Measurements from ENCODE around the gene SPATA21.
A peak's percentile ranks its signal among the peaks of the same experiment; 100 is the strongest.

SPATA21 gene

DNA sequence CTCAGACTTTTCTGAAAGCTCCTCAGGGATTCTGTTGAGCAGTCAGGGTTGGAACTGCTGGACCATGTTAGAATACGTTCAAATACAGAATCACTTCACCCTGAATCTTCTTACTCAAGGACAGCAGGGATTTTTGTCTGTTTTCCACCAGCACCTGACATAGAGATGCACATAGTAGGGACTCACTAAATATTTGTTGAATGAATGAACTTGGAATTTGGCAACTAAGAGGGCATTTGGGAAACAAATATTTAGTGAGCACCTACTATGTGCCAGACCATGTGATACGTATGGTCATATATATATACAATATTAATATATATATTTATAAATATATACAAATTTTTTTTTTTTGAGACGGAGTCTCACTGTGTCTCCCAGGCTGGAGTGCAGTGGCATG is 80.4 kb downstream of the SPATA21 start:
- no peak for DNase-seq (ENCODE audit: low read depth)
- TF ChIP-seq, protein P1, sequence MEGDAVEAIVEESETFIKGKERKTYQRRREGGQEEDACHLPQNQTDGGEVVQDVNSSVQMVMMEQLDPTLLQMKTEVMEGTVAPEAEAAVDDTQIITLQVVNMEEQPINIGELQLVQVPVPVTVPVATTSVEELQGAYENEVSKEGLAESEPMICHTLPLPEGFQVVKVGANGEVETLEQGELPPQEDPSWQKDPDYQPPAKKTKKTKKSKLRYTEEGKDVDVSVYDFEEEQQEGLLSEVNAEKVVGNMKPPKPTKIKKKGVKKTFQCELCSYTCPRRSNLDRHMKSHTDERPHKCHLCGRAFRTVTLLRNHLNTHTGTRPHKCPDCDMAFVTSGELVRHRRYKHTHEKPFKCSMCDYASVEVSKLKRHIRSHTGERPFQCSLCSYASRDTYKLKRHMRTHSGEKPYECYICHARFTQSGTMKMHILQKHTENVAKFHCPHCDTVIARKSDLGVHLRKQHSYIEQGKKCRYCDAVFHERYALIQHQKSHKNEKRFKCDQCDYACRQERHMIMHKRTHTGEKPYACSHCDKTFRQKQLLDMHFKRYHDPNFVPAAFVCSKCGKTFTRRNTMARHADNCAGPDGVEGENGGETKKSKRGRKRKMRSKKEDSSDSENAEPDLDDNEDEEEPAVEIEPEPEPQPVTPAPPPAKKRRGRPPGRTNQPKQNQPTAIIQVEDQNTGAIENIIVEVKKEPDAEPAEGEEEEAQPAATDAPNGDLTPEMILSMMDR (conservative IDR thresholded peaks at IDR 0.05; ENCODE audit: control insufficient read depth, insufficient read depth, low read depth, low read length): no peak
- no peak overlapping the region for H3K4me3 ChIP-seq (ENCODE audit: control insufficient read depth, low read depth, low read length)

DNA sequence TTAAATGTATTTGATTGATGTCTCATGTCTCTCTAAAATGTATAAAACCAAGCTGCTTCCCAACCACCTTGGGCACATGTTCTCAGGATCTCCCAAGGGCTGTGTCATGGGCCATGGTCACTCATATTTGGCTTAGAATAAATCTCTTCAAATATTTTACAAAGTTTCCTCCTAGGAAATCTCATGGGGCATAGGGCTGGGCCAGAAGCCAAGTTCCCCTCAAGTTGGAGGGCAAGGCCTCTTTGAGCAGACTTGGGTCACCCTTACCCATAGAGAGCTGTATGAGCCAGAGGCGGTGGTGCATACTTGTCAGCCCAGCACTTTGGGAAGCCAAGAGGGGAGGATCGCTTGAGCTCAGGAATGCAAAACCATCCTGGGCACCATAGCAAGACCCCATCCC is 82.6 kb downstream of the SPATA21 start:
- H3K4me3 ChIP-seq (ENCODE audit: control insufficient read depth, low read depth, low read length): no peak overlapping the region
- DNase-seq (ENCODE audit: low read depth): no peak
- TF ChIP-seq, protein P1 (conservative IDR thresholded peaks at IDR 0.05; ENCODE audit: control insufficient read depth, insufficient read depth, low read depth, low read length): no peak

DNA sequence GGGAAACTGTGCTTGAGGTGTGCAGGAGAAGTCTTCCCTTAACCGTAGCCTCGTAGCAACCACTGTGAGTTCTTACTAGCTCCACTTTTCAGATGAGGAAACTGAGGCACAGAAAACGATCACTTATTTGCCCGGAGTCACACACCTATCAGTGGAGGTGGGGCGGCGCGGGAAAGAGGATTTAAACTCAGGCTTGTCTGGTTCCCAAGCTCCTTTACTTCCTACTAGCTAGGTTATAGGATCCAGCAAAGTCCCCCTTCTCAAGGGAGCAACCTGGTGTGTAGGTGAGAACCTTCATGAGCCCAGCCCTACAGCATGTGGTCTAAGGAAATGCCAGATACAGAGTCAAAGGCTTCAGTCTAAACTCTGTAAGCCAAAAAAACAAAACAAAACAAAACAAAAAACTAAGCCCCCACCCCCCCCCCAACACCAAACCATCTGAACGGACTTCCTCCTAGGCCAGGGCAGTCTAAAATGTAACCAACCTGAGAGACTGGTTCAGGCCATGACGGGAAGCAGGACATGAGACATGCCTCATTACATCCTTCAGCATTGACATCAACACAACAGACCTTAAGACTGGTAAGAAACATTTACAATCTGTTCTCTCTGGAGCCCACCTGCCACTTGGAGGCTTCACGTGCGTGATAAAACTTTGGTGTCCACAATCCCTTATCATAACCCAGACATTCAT is 84.2 kb downstream of the SPATA21 start:
- DNase-seq (ENCODE audit: low read depth): no peak

DNA sequence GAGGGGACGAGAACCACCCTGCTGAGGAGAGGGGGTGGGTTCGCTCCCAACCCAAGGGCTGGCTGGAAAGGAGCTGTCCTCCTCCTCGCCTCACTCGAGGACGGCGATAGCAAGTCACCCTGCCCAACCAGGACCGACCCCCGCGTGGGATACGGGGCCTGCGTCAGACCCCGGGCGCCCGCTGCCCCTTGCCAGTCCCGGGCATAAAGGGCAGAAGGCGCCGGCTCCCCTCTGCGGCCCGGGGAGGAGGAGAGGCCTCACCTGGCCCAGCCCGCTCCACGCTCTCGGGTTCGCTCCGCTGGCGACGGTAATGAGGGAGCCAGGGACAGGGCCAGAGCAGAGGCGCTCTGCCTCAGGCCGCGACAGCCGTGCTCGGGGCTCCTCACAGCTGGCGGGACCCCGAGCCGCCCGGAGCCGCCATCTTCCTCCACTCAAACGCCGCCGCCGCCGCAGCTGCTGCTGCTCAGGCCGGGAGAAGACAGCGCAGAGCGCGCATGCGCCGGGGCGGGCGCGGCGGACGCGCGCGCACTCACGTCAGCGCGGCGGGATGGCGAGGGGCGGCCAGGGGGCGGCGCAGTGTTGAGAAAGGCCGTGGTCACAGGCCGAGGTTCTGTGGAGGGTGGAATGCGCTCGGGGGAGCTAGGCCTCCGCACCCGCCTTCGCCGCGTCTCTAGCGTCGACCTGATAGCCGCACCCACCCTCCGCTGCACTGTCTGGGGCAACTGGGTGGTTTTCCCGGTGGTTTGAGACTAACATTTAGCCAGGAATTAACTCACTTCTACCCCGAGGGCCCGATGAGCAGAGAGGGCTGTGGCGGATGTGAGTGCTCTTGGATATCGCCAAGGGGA is 85.0 kb downstream of the SPATA21 start, which contains the start of gene FBXO42:
Gene FBXO42, minus strand, starts transcription at position 487 of the 848 bp plus-strand sequence. CDS start 37,062 bp downstream, outside the sequence.
- peak; percentile 86 for DNase-seq (ENCODE audit: low read depth)
- TF ChIP-seq, protein P1 (conservative IDR thresholded peaks at IDR 0.05; ENCODE audit: control insufficient read depth, insufficient read depth, low read depth, low read length): peak; percentile 1
- H3K4me3 ChIP-seq (ENCODE audit: control insufficient read depth, low read depth, low read length): peak within 1 kb of the TSS; percentile 87

More for the DNA sequence above, 84.2 kb downstream of the SPATA21 start:
- TF ChIP-seq, protein P1 (conservative IDR thresholded peaks at IDR 0.05; ENCODE audit: control insufficient read depth, insufficient read depth, low read depth, low read length): no peak
- H3K4me3 ChIP-seq (ENCODE audit: control insufficient read depth, low read depth, low read length): peak overlapping the region; percentile 62

DNA sequence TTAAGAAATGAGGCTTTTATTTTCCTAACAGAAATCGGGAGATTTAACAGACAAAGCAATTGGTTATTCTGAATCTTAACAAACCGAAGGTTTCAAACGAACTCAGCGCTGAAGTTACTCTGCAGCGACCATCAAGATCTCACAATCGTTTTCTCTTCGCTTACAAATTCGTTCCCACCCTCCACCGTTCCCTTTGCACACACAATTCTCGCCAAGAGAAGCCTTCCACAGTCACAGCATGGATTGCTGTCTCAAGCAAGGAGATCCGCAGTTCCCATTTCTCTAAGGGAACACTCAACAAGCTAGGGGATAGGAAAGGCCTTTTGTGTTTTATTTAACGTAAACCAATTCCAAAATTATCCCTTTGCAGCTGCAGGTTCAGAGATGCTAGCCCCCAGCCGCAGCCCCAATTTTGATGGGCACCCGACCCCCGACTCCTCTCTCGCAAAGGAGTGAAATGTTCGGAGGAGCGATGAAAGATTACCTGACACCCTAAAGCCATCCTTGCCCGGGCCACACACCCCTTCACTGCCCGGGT is 85.7 kb downstream of the SPATA21 start:
- TF ChIP-seq, protein P1 (conservative IDR thresholded peaks at IDR 0.05; ENCODE audit: control insufficient read depth, insufficient read depth, low read depth, low read length): no peak
- peak overlapping the region; percentile 87 for H3K4me3 ChIP-seq (ENCODE audit: control insufficient read depth, low read depth, low read length)
- DNase-seq (ENCODE audit: low read depth): peak; percentile 34

DNA sequence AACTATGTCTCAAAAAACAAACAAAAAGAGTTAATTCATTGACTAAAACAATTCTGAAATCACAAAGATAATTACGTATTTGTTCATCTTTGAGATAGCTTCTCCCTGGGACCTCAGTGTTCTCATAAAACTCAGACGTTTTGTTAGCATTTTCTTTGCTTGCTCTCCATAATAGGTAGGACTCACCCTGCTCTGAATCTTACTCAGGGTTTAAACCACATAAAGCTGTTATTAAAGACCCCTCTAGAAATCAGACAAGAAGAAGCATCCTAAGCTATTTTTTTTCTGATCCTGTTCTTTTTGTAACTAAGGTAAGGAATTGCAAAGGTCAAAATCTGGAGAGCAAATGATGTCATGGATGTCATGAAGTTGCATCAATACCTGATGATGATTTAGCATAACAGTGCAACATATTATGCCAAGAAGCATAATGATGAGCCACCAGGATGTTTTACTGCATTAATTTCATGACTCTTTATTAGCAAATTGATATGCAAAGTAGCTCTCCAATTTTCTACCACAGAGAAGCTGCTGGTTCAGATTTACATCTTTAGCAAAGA is 87.3 kb downstream of the SPATA21 start:
- no peak overlapping the region for H3K4me3 ChIP-seq (ENCODE audit: control insufficient read depth, low read depth, low read length)
- DNase-seq (ENCODE audit: low read depth): peak; percentile 49

More for the DNA sequence above, 87.3 kb downstream of the SPATA21 start:
- TF ChIP-seq, protein P1 (conservative IDR thresholded peaks at IDR 0.05; ENCODE audit: control insufficient read depth, insufficient read depth, low read depth, low read length): no peak
